Measurements from ENCODE around the gene ZNF254.
"Not testable (repeated sequence)": the region's sequence is repeated elsewhere in the genome, so short reads cannot be mapped to it uniquely, and the experiment has no call there.

ZNF254 gene

GRCh38 chr19:24086974-24087595 is at the start of gene ZNF254:
ZNF254 (plus strand) TSS chr19:24087187; CDS start chr19:24087308, 121 bp downstream.
- TF ChIP-seq CTCF (IDR thresholded peaks at IDR 0.05; ENCODE audit: low read depth, low read length): no peak
- peak within 1 kb of the TSS; percentile 92 for H3K4me3 ChIP-seq (ENCODE audit: low read depth, low read length)

GRCh38 chr19:24040621-24041020 is 46.4 kb upstream of the ZNF254 start:
- H3K4me3 ChIP-seq (ENCODE audit: low read depth, low read length): no peak overlapping the region
- TF ChIP-seq CTCF (IDR thresholded peaks at IDR 0.05; ENCODE audit: low read depth, low read length): no peak

GRCh38 chr19:24041326-24041725 is 45.7 kb upstream of the ZNF254 start:
- not testable (repeated sequence) for H3K4me3 ChIP-seq (ENCODE audit: low read depth, low read length)

- no peak for TF ChIP-seq CTCF (IDR thresholded peaks at IDR 0.05; ENCODE audit: low read depth, low read length)
- no peak overlapping the region for H3K4me3 ChIP-seq (ENCODE audit: low read depth, low read length)
Observed at GRCh38 chr19:24046550-24046949, 40.4 kb upstream of the ZNF254 start.

- no peak for TF ChIP-seq CTCF (IDR thresholded peaks at IDR 0.05; ENCODE audit: low read depth, low read length)
- no peak overlapping the region for H3K4me3 ChIP-seq (ENCODE audit: low read depth, low read length)
Observed at GRCh38 chr19:24048261-24048660, 38.7 kb upstream of the ZNF254 start.

- no peak overlapping the region for H3K4me3 ChIP-seq (ENCODE audit: low read depth, low read length)
- TF ChIP-seq CTCF (IDR thresholded peaks at IDR 0.05; ENCODE audit: low read depth, low read length): no peak
Observed at GRCh38 chr19:24049537-24049936, 37.5 kb upstream of the ZNF254 start.

- TF ChIP-seq CTCF (IDR thresholded peaks at IDR 0.05; ENCODE audit: low read depth, low read length): no peak
- H3K4me3 ChIP-seq (ENCODE audit: low read depth, low read length): no peak overlapping the region
Observed at GRCh38 chr19:24051516-24051915, 35.5 kb upstream of the ZNF254 start.

- H3K4me3 ChIP-seq (ENCODE audit: low read depth, low read length): no peak overlapping the region
- no peak for TF ChIP-seq CTCF (IDR thresholded peaks at IDR 0.05; ENCODE audit: low read depth, low read length)
Observed at GRCh38 chr19:24052811-24053210, 34.2 kb upstream of the ZNF254 start.
